Erythroblast (primary cell): Measurements from ENCODE around the gene YTHDC2.
"Not testable (repeated sequence)": the region's sequence is repeated elsewhere in the genome, so short reads cannot be mapped to it uniquely, and the experiment has no call there.

ENCODE experiments used
- DNase-seq, 2 experiments: peaks; one replicate each; lab custom pipeline; 2025; lab: John Stamatoyannopoulos, UW
- GATA1 ChIP-seq: IDR thresholded peaks from 2 replicates; pipeline ENCODE4 v1.6.1; 2011; ENCODE audit warnings: low read depth, mild to moderate bottlenecking, control low read depth, low read length, moderate library complexity
- POLR2A ChIP-seq: IDR thresholded peaks from 2 replicates; pipeline ENCODE4 v1.6.1; 2011; ENCODE audit warnings: mild to moderate bottlenecking, low read length

YTHDC2 gene

GRCh38 chr5:113600255-113600905 lies 86.9 kb downstream of the YTHDC2 start:
- TF ChIP-seq GATA1 = no peak
- no peak for TF ChIP-seq POLR2A
- DNase-seq = no peak

DNA sequence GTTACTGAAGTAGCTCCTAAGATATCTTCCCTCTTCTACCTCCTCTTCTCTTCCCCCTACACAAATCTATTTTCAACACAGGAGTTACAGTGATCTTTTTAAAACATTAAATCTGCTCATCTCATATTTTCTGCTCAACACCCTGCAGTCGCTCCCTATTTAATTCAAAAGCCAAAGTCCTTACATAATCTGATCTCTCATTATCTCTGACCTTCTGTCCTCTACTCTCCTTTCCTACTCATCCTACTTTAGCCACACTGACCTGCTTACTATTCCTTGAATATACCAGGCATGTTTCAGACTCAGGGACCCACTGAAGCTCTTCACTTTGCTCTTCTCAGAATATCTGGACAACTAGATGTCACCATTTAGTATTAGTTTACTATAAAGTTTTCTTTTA lies 87.9 kb downstream of the YTHDC2 start:
- TF ChIP-seq POLR2A = no peak
- TF ChIP-seq GATA1 = no peak
- DNase-seq = no peak

- not testable (repeated sequence) for DNase-seq
Observed at GRCh38 chr5:113603246-113603645, 89.8 kb downstream of the YTHDC2 start.

DNA sequence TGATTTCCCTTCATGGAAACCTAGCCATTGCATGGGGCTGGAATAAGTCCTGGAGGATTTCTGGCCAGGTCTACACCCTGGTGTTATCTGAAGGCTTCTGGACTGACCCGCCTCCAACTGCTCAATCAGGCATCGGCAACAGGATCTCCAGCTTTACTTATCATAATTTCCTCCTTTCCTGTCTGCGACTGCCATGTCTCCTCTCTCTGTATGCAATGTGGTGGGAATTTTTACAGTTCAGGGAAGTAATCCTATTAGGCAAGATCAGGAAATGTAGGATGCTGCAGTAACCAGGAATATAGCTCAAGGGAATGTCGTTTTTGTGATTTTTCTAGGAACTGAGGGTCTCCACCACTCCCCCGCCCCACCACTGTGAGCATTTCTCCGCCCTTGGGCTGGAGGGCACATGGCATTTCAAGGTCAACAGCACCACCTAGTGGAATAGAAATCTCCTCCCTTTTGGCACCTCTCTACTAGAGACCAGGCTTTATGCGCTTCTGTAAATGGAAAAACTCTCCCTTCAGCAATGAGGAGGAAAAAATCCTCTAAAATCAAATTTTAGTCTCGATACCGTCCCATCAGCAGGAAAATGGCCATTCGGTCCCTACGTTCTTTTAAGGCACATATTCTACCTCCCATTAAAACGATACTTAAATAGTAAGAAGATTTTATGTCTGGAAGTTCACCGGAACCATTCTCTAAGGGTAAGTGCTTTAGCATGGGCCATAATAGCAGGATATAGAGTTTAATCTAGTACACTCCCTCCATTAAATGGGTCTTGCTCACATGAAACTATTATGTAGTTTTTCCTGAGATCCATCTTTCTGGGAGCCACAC lies 93.0 kb downstream of the YTHDC2 start:
- TF ChIP-seq GATA1 = no peak
- no peak for TF ChIP-seq POLR2A
- DNase-seq = peak; percentile 53 to 74

DNA sequence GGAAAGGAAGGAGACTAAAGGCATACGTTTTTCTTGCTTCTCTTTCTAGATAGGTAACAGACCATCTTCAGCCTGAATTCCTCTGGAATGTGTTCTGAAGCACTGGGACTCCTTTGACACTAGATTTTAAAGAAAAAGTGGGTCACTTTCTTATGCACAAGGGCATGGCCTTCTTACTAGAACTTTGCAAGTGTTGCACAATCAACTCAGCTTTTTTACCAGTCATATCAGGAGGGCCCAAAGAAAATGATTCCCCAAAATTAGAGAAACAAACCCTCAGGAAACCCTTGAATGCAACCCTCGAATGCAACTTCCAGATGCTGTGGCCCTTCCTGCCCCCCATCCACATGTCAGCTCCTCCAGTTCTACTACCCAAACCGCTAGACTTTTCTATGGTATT lies 93.9 kb downstream of the YTHDC2 start:
- DNase-seq = no peak
- no peak for TF ChIP-seq GATA1
- TF ChIP-seq POLR2A = no peak

DNA sequence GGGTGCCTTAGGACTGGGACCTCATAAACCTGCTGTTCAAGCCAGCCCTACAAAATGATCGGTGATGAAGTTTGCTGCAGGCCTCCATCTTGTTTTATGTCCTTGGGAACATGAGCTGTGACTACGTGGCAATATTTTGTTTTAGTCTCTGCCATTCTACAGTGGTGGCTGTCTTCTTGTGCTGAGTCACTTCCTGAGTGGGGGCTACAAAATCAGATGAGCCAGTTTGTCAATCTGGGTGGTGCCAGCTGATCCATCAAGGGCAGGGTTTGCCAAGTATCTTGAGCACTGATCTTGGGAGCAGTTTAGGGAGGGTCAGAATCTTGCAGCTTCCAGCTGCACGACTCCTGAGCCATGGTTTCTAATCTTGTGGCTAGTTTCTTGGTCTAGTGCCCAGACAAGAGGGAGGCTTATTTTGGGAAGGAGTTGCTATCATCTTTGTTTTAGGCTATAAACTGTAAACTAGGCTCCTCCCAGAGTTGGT lies 94.7 kb downstream of the YTHDC2 start:
- peak in 1 of 2 experiments; percentile 45 for DNase-seq
- TF ChIP-seq GATA1 (no peak), POLR2A (no peak)

DNA sequence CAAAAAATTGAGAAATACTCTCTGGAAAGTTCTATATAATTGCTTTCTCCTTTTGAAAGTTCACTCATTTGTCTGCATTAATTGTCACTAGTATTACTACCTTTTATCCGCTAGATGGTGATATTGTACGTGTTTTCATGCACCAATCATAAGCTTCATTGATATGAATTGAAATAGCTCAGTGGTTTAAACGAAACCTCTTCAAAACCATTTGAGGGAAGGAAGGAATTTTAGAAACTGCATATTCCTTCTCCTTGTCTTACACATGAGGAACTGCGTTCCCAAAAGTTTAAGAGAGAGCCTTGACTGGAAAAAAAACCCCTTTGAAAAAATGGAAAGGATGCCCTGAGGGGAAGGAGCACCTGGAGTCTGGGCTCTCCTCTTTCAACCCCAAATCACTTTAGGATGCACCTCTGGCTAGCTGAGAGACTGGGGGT lies 98.6 kb downstream of the YTHDC2 start:
- DNase-seq = peak; percentile 27 to 46
- no peak for TF ChIP-seq GATA1
- TF ChIP-seq POLR2A = no peak

GRCh38 chr5:113614191-113614590 lies 100.7 kb downstream of the YTHDC2 start:
- no peak for DNase-seq
- TF ChIP-seq GATA1 (no peak), POLR2A (no peak)

DNA sequence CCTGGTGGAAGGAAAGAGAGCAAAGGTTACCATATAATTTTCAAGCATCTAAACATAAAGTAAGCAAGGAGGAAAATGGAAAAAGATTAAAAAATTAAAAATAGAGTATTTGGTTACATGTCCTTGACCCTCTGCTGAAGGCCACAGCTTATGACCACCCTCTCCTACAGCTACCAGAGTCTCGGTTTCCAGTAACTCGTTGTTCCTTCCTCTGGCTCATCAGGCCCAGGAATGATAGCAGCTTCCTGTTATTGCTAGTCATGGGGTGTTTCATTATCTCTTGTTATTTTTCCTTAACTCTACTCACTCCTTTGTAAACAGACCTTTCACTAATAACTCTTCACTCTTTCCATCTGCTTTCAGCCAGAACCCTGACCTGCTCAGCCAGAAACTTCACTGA lies 102.2 kb downstream of the YTHDC2 start:
- no peak for DNase-seq
- TF ChIP-seq POLR2A = no peak
- TF ChIP-seq GATA1 = no peak

DNA sequence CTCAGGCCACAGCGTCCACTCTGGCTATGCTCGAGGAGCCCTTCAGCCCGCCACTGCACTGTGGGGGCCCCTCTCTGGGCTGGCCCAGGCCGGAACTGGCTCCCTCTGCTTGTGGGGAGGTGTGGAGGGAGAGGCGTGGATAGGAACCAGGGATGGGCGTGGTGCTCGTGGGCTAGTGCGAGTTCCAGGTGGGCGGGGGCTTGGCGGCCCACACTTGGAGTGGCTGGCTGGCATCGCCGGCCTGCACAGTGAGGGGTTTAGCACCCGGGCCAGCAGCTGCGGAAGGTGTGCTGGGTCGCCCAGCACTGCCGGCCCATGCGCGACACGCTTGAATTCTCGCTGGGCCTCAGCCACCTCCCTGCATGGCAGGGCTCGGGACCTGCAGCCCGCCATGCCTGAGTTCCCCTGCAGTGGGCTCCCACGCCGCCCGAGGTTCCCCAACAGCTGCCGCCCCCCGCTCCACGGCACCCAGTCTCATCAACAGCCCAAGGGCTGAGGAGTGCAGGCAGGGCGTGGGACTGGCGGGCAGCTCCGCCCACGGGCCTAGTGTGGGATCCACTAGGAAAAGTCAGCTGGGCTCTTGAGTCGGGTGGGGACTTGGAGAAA lies 103.8 kb downstream of the YTHDC2 start:
- no peak for DNase-seq
- TF ChIP-seq POLR2A = no peak
- TF ChIP-seq GATA1 = no peak

DNA sequence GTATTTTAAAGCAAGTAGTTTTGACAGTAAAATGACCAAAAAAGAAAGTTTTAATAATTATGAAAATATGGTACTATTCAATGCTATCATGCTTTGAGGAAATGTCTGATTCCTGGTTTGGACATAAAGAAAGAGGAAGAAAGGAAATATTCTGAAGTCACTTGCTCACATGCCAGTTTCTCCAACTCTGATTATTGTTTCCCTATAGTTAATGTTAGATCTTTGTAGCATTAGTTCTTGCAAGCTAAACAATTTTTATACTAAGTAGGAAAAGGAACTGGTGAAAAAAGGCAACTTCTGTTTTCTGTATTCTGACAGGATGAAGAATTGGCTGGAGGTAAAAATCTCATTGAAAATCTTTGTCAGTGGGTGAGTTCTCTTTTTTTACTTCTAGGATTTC lies 119.5 kb downstream of the YTHDC2 start:
- no peak for DNase-seq
- TF ChIP-seq POLR2A (no peak), GATA1 (no peak)

DNA sequence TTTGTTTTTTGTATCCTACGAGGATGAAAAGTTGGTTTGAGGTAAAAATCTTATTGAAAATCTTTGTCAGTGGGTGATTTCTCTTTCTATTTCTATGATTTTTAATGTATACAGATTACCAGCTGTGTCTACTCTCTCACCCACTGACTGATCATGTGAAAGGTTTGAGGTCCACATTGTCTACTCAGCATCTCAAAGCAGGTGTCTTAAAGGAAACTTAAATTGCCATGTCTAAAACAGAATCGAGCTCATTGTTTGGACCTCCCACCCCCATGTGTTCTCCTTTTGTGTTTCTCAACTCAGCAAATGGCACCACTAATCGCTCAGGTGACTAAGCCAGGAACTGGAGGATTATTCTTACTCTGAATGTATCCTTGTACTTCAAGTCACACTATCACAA lies 121.5 kb downstream of the YTHDC2 start:
- TF ChIP-seq POLR2A = no peak
- TF ChIP-seq GATA1 = no peak
- DNase-seq = no peak

DNA sequence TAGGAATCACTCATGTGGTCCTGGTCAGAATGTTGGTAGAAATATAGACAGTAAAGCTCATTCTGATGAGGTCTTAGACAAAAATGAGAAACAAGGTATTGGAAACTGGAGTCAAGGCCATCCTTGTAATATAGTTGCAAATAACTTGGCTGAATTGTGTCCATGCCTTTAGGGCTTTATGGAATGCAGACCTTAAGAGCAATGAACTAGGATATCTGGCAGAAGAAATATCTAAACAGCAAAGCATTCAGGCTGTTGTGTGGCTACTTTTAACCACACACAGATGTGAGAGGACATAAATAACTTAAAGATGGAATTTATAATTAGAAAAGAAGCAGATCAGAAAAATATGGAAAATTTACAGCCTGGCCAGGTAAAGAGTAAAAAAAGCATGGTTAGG lies 128.2 kb downstream of the YTHDC2 start:
- TF ChIP-seq POLR2A (no peak), GATA1 (no peak)

More for the DNA sequence above, 128.2 kb downstream of the YTHDC2 start:
- no peak for DNase-seq
